T-helper 17 cell (primary cell): Measurements from ENCODE around the gene ATL2. TPM values are rescaled to one million over a fixed set of nuclear protein-coding genes. Genes with fewer than 3 reads are reported as not detected.
A peak's percentile ranks its signal among the peaks of the same experiment; 100 is the strongest.
"Not testable (repeated sequence)": the region's sequence is repeated elsewhere in the genome, so short reads cannot be mapped to it uniquely, and the experiment has no call there.

ENCODE experiments used
- ATAC-seq: fragments of 150-1000 bp; cut with Tn5 transposase; 2 replicates; pipeline ENCODE4 v1.10.0; 2021; ENCODE audit warnings: mild to moderate bottlenecking, moderate library complexity
- DNase-seq, 3 donors: peaks; one replicate each; pipeline versions ENCODE4 v3.0.0 to v3.0.0-alpha.2; 2020 to 2021
- H3K9me3 ChIP-seq: one replicate; pipeline ENCODE4 v1.7.0; 2013; ENCODE audit warnings: low read length, mild to moderate bottlenecking; ENCODE audit not compliant: control insufficient read depth, poor library complexity, severe bottlenecking
- H3K27ac Mint-ChIP-seq: one replicate; pipeline ENCODE4 v1.8.0; 2022; ENCODE audit warnings: mild to moderate bottlenecking, moderate library complexity, mixed read lengths
- H3K27me3 Mint-ChIP-seq: one replicate; pipeline ENCODE4 v1.8.0; 2022; ENCODE audit warnings: mixed read lengths
- H3K36me3 Mint-ChIP-seq: one replicate; pipeline ENCODE4 v1.8.0; 2022; ENCODE audit warnings: low read depth, mixed read lengths
- H3K4me1 Mint-ChIP-seq: one replicate; pipeline ENCODE4 v1.8.0; 2022; ENCODE audit warnings: mild to moderate bottlenecking, mixed read lengths
- H3K4me3 Mint-ChIP-seq: one replicate; pipeline ENCODE4 v1.8.0; 2022; ENCODE audit warnings: mild to moderate bottlenecking, moderate library complexity, mixed read lengths
- total RNA-seq, 4 donors: library from RNA in 2 of 4; stranded (reverse) in 2 of 4; gene quantifications; one replicate each; pipeline ENCODE4 v1.2.3 and lab custom pipeline; 2022 to 2026

The ATL2 gene
- total RNA-seq, 2 donors from 2014 or later: 56.9 to 60.0 TPM

GRCh38 chr2:38298539-38298938, 78.5 kb downstream of the ATL2 start:
- Mint-ChIP-seq H3K4me3 (no peak overlapping the region), H3K27ac (no peak overlapping the region), H3K36me3 (peaks cover 3% of the 10 kb centered on the region), H3K27me3 (no peaks in the 10 kb centered on the region), H3K4me1 (peaks cover 10% of the 10 kb centered on the region)
- ATAC-seq (no peak), DNase-seq (no peak)
- H3K9me3 ChIP-seq: no peaks in the 10 kb centered on the region

- H3K9me3 ChIP-seq: no peaks in the 10 kb centered on the region
- H3K27ac Mint-ChIP-seq: peak overlapping the region; percentile 21
- DNase-seq: no peak
- H3K36me3 Mint-ChIP-seq: no peaks in the 10 kb centered on the region
- ATAC-seq: no peak
- H3K27me3 Mint-ChIP-seq: no peaks in the 10 kb centered on the region
- H3K4me3 Mint-ChIP-seq: no peak overlapping the region
- H3K4me1 Mint-ChIP-seq: peaks cover 2% of the 10 kb centered on the region
Measured at GRCh38 chr2:38296197-38296780, 80.8 kb downstream of the ATL2 start.

- H3K27ac Mint-ChIP-seq: no peak overlapping the region
- peaks cover 7% of the 10 kb centered on the region for H3K27me3 Mint-ChIP-seq
- no peak overlapping the region for H3K4me3 Mint-ChIP-seq
- no peaks in the 10 kb centered on the region for H3K36me3 Mint-ChIP-seq
- ATAC-seq (no peak), DNase-seq (no peak)
- H3K9me3 ChIP-seq: no peaks in the 10 kb centered on the region
- no peaks in the 10 kb centered on the region for H3K4me1 Mint-ChIP-seq
Measured at GRCh38 chr2:38294597-38294996, 82.5 kb downstream of the ATL2 start.

- H3K27ac Mint-ChIP-seq: no peak overlapping the region
- H3K4me1 Mint-ChIP-seq: no peaks in the 10 kb centered on the region
- ATAC-seq (no peak), DNase-seq (no peak)
- H3K9me3 ChIP-seq: no peaks in the 10 kb centered on the region
- H3K27me3 Mint-ChIP-seq: peaks cover 17% of the 10 kb centered on the region
- no peak overlapping the region for H3K4me3 Mint-ChIP-seq
- H3K36me3 Mint-ChIP-seq: no peaks in the 10 kb centered on the region
Measured at GRCh38 chr2:38293152-38293865, 83.8 kb downstream of the ATL2 start.

- Mint-ChIP-seq H3K27ac (no peak overlapping the region), H3K4me3 (no peak overlapping the region), H3K27me3 (peaks cover 45% of the 10 kb centered on the region), H3K36me3 (no peaks in the 10 kb centered on the region), H3K4me1 (no peaks in the 10 kb centered on the region)
- no peak for ATAC-seq
- DNase-seq: no peak
- no peaks in the 10 kb centered on the region for H3K9me3 ChIP-seq
Measured at GRCh38 chr2:38290332-38290731, 86.7 kb downstream of the ATL2 start.

GRCh38 chr2:38284971-38285370, 92.1 kb downstream of the ATL2 start:
- H3K9me3 ChIP-seq: no peaks in the 10 kb centered on the region
- Mint-ChIP-seq H3K27me3 (peaks cover 60% of the 10 kb centered on the region), H3K4me3 (no peak overlapping the region), H3K36me3 (peaks cover 5% of the 10 kb centered on the region), H3K27ac (no peak overlapping the region), H3K4me1 (peaks cover 5% of the 10 kb centered on the region)
- DNase-seq (no peak), ATAC-seq (no peak)

- ATAC-seq (no peak), DNase-seq (no peak)
- H3K4me1 Mint-ChIP-seq: peaks cover 5% of the 10 kb centered on the region
- H3K4me3 Mint-ChIP-seq: no peak overlapping the region
- peaks cover 36% of the 10 kb centered on the region for H3K27me3 Mint-ChIP-seq
- peaks cover 5% of the 10 kb centered on the region for H3K36me3 Mint-ChIP-seq
- H3K27ac Mint-ChIP-seq: no peak overlapping the region
- H3K9me3 ChIP-seq: no peaks in the 10 kb centered on the region
Measured at GRCh38 chr2:38281095-38281742, 95.9 kb downstream of the ATL2 start.

GRCh38 chr2:38279201-38279600, 97.9 kb downstream of the ATL2 start:
- H3K4me3 Mint-ChIP-seq: no peak overlapping the region
- no peak for DNase-seq
- H3K36me3 Mint-ChIP-seq: peaks cover 5% of the 10 kb centered on the region
- no peak overlapping the region for H3K27ac Mint-ChIP-seq
- H3K9me3 ChIP-seq: no peaks in the 10 kb centered on the region
- no peak for ATAC-seq
- H3K4me1 Mint-ChIP-seq: peaks cover 6% of the 10 kb centered on the region
- H3K27me3 Mint-ChIP-seq: peaks cover 20% of the 10 kb centered on the region

- H3K27me3 Mint-ChIP-seq, DNase-seq, ATAC-seq, H3K27ac Mint-ChIP-seq, H3K9me3 ChIP-seq, H3K4me3 Mint-ChIP-seq, H3K36me3 Mint-ChIP-seq, H3K4me1 Mint-ChIP-seq: not testable (repeated sequence)
Measured at GRCh38 chr2:38278117-38278438, 99.0 kb downstream of the ATL2 start.

GRCh38 chr2:38277245-38278116, 99.6 kb downstream of the ATL2 start:
- peaks cover 2% of the 10 kb centered on the region for H3K4me1 Mint-ChIP-seq
- DNase-seq: no peak
- no peaks in the 10 kb centered on the region for H3K9me3 ChIP-seq
- no peak overlapping the region for H3K27ac Mint-ChIP-seq
- ATAC-seq: no peak
- no peak overlapping the region for H3K4me3 Mint-ChIP-seq
- H3K36me3 Mint-ChIP-seq: no peaks in the 10 kb centered on the region
- H3K27me3 Mint-ChIP-seq: peaks cover 8% of the 10 kb centered on the region

GRCh38 chr2:38274286-38275276, 102.5 kb downstream of the ATL2 start:
- DNase-seq (no peak), ATAC-seq (peak; percentile 71)
- H3K4me3 Mint-ChIP-seq: no peak overlapping the region
- H3K4me1 Mint-ChIP-seq: peaks cover 2% of the 10 kb centered on the region
- H3K27me3 Mint-ChIP-seq: peaks cover 8% of the 10 kb centered on the region
- no peak overlapping the region for H3K27ac Mint-ChIP-seq
- H3K9me3 ChIP-seq: no peaks in the 10 kb centered on the region
- no peaks in the 10 kb centered on the region for H3K36me3 Mint-ChIP-seq

GRCh38 chr2:38271697-38272096, 105.4 kb downstream of the ATL2 start:
- Mint-ChIP-seq H3K36me3 (peaks cover 2% of the 10 kb centered on the region), H3K27ac (no peak overlapping the region), H3K4me3 (no peak overlapping the region), H3K4me1 (peaks cover 2% of the 10 kb centered on the region), H3K27me3 (peaks cover 6% of the 10 kb centered on the region)
- ATAC-seq (no peak), DNase-seq (no peak)
- no peaks in the 10 kb centered on the region for H3K9me3 ChIP-seq
